Activated CD8-positive, alpha-beta memory T cell treated with anti-CD3 and anti-CD28 coated beads for 48 hours (primary cell): ENCODE results near the gene MARK2.

Experiments used
- DNase-seq, 3 experiments: peaks; one replicate each; pipeline ENCODE4 v3.0.0-alpha.2; 2020; ENCODE audit warnings: low read depth in 2 of 3, low spot score in 2 of 3

The MARK2 gene

DNA sequence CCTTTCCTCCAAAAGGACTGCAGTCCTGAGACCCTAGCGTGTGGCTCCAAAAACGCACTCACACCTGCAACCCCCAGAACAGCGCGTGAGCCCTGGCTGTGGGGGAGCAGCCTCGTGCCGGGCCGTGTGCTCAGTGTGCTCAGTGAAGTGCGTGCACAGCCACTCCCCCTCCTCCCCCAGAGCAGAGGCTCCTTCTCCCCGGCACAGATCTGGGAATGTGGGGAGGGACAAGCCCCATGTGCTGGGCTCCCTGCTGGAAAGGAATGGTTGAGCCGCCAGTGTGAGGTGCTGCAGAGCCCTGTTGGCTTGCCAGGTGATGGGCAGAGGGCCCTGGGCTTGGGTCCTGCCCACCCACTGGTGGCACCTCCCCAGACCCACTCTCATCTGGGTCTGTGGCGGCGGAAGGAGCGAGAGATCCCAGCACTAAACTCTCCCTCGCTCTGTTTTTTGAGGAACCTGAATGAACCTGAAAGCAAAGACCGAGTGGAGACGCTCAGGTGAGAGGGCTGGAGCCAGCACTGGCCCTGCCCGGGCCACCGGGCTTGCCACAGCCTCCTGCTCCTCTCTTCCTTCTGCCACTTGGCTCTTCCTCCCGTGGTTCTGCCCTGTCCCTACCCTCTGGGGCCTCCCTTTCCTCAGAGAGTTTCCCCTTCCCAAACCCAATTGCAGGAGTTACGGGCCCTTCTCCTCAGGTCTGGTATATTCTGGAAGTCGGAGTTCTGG is 69.1 kb downstream of the MARK2 start:
- no peak for DNase-seq

DNA sequence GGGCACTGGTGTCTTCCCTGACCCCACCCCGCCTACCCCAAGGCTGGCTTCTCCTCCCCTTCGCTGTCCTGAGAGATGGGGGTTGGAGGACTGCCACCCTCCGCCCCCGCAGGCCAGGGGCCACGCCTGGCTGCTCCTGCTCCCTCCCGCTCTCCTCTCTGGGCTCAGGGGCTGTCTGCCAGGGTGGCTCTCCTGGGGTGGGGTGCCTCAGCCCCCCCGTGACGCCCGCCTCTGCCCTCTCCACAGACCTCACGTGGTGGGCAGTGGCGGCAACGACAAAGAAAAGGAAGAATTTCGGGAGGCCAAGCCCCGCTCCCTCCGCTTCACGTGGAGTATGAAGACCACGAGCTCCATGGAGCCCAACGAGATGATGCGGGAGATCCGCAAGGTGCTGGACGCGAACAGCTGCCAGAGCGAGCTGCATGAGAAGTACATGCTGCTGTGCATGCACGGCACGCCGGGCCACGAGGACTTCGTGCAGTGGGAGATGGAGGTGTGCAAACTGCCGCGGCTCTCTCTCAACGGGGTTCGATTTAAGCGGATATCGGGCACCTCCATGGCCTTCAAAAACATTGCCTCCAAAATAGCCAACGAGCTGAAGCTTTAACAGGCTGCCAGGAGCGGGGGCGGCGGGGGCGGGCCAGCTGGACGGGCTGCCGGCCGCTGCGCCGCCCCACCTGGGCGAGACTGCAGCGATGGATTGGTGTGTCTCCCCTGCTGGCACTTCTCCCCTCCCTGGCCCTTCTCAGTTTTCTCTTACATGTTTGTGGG is 69.9 kb downstream of the MARK2 start:
- DNase-seq, result no peak

DNA sequence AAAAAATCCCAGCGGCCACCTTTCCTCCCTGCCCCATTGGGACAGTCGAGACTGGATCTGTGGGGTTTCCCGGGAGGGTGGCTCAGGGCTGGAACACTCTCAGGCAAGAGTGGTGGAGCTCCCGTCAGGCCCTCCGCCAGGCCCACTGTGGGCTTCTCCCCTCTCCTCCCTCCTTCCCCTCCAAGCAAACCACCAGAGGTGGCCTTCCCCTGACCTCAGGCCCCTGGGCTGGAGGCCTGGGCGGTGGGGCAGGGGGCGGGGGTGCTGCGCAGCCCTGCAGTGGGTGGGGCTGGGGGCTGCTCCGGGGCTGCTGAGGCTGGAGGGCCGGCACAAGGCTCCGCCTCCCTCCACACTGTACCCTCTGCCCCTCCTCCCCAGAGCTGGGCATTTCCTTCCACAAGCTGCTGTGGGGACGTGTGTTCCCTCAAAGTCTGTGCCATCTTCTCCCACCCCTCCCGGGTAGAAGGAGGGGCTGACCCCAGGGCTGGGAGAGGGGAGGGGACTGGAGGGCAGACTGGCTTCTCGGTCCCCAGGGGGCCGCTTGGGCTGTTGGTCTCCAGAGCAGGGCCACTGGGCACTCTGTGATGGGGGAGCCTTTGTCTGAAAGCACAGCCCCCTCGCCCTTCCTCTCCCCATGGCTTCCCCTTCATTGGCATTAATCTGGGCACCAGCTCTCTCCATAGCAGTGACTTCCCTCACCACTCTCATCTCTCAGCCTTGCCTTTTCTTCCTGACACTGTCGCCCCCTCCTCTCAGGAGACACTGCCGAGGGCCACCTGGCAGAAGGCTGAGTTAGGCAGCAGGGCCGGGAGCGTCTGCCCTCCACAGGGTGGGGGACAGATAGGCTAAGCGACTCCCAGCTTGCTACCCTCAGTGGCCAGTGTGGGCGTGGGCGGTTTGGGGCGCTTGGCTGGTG is 70.9 kb downstream of the MARK2 start:
- no peak for DNase-seq

DNA sequence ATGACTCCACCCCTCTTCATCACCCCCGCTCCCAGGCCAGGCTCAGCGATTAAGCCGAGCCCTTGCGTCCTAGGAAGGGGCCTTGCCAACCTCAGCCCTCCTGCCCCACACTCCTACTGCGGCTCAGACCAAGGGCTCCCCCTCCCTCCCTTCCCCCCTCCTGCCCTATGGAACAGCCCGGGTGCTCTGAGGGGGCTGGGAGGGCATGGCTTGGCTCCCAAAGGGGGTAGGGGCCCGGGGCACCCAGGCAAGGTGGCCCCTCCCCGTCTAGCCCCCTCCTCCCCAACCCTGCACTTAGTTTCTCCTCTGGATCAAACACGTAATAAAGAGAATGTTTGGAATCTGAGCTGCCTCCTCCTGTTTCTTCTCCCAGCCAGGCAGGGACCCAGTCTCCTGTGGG is 71.8 kb downstream of the MARK2 start:
- DNase-seq, result no peak

DNA sequence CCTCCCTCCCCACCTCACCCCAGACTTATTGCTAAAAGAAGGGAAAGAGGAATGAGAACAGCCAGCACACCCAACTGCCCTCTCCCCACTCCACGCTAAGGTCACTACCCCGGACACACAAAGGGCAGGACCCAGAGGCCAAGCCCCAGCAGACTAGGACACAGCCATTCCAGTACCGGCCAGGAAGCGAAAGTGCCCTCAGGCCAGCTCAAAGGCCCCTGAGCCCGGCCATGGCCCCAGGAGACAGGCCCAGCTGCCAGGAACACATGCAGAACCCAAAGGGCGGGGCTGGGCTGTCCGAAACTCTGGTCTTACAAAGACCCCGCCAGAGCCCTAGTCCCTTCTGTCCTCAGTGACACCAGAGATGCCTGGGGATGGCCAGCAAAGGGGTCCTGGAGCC is 72.5 kb downstream of the MARK2 start:
- no peak for DNase-seq

DNA sequence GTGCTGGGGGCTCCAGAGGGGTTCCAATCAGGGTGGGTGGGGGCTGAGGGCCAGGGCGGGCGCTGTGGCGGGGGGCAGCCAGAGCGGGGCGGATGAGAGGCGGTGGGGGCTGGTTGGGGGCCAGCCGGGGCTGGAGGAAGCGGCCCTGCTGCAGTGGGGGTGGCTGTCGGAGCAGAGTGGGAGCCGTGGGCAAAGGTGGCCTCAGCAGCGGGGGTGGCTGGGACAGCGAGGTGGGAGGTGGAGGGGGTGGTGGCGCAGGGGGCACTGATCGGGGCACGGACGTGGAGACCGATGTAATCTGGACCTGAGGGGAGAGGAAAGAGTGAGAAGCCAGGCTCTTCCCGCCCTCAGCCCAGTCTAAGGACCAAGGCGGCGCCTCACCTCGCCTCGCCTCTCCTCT is 73.0 kb downstream of the MARK2 start:
- no peak for DNase-seq

DNA sequence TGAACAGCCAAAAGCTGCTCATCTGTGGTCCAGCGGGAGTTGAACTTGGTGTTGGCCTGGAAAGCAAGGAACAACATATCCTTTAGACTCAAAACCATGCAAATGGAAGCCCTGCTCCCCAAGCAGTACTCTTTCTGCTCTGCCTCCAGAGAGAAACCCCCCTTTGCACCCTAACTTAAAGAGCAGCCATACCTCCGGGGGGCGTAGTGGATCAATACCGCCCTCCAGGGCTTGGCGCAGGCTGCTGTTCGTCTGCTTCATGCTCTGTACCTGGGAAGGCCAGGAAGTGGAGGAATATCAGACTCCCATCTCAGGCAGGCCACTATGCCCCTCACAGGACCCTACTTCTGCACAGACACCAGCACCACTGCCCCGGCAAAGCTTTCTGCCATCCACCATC is 73.8 kb downstream of the MARK2 start:
- no peak for DNase-seq

DNA sequence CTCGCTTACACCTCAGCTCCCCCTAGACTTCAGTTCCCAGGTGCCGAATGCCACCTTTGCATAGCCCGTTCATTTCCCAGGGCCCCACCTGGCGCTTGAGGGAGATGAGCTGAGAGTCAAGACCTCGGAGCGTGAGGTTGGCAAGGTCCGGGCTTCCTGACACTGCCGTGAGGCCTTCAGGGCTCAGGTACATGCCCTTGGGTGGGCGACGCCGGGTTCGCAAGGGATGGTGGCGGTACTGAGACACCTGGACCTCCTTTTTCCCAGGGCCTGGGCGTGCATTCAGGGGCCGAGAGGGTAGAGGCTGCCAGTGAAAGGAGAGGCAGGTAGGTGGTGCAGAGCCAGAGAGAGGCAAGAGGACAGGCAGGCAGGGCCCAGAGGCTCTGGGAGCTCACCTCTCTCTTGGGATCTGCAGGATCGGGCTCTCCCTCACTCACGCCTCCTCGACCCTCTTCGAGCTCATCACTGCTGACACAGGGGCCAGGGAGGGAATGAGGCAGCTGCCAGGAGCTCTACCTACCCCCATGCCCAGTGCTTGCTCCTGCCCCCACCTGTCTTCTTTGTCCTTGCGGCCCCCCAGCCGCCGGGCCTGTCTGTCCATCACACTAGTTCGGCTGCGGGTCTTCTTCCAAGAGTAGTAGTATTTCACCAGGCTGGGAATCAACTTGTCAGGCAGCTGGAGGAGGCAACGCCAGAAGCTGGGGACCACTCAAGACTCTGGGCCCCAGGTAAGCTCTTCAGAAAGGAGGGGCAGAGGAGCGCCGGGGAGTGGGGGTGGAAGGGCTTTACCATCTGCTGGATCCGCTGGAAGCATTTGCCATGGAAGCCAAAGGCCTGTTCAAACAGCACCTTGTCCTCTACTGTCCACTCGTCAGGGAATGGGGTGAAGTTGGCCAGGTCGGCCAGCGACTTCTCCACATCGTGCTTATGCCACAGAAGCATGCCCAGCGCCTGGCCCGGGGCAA is 75.2 kb downstream of the MARK2 start:
- no peak for DNase-seq

DNA sequence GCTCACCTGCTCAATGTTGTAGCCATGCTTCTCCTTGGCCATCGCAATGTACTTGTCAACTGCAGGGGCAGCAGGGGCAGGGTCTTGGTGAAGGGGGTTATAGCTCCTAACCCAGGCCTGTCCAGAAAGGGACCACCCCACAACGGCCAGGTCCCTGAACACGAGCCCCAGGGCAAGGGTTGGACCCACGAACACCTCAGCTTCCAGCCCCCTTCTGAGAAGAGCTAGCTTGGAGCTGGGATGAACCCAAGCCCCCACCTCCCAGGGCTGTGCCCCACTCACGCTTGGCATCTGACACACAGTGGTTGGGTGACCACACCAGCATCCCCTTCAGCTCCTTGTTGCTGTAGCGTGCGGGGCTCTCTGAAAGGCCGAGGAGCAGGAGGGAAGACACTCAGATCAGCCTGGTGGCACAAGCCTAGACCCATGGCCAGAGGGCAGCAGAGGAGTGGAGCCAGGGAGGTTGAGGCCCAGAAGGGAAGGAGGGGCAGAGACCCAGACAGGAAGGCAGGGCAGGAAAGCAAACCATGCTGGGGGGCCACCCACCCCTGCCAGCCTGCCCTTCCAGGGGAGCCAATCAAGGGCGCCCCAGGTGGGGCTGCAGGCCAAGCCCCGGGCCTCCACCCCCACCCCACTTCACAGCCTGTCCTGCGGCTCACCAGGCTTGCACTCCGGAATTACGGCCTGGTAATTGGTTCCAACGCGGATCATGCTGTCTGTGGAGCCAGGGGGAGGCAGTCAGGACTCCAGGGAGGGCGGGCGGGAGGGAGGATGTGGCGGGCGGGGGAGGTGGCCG is 76.2 kb downstream of the MARK2 start:
- DNase-seq, result no peak

DNA sequence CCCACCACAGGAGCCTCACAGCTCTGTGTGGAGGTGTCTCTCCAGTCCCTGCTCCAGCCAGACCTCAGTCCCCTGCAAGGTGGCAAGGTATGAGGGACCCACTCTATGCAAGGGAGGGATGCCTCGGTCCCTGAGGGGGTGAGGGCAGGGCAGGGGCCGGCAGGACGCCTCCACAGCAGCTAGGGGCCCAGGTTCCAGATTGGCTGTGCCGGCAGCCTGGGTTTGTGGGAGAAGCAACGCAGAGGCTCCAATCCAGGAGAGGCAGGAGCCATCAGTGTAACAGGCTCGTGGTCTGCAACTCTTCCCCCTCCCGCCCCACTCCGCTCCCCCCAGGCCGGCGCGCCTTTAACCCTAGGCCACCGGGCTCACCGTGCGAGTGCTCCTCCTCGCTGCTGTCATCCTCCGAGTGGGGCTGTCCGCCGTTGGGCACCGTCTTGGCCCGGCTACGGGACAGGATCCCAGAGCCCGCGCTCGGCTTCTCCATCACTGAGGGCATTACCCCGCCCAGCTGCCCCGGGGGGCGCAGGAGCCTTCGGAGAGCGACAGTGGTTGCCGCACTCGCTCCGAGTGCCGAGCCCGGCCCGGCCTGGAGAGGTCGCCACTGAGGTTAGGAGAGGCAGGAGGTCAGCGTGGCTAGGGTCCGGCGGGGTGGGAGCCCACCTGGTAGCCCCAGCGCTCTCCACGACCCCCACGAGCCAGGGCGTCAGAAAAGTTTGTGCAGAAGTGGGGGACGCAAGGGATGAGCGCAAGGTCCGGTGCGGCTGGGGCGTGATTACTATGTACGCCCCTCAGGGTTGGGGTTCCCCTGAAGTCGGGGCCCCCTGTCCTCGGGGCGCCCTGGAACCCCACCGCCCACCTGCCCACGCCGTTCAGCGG is 77.3 kb downstream of the MARK2 start:
- DNase-seq, result no peak

DNA sequence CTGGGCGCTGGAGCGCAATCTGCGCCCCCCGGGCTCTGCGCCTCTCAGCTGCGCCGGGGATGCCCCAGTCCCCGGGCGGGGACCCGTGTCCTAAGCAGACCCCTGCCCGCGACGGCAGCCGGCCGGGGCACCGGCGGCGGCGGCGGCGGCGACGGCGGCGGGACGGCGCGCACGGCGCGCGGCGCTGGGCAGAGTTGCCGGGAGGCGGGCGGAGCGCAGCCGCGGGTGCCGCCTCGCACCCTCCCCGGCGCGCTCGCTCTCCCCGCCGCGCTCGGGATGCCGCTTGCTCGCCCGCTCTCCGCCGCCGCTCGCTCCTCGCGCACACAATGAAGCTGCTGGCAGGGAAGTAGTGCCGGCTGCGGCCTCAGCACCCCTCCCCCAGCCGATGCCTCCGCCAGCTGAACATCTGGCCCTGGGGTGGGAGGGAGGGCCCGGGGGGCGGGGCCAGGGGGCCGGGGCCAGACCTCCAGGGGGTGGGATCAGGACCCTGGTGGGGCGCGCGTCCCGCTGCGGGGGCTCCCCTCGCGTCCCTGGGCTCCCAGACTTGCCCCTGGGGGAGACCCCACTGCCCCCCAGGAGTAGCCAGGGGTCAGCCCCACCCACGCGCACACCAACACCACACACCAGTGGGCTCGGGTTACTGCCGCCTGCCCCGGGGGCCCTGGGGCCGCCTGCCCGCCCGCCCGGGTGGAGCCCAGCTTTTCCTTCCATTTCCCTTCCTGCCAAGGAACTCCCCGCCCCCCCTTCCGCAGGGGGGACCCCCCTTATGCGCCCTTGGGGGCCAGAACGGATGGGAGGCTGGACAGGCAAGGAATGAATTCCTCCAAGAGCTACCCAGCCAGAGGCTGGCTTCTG is 78.2 kb downstream of the MARK2 start, which contains the start of gene RCOR2:
RCOR2 (minus strand) TSS at position 328 of the 855 bp plus-strand sequence. CDS start 708 bp downstream, outside the sequence.
- DNase-seq, result peak in 2 of 3 experiments; percentile 22 to 31

DNA sequence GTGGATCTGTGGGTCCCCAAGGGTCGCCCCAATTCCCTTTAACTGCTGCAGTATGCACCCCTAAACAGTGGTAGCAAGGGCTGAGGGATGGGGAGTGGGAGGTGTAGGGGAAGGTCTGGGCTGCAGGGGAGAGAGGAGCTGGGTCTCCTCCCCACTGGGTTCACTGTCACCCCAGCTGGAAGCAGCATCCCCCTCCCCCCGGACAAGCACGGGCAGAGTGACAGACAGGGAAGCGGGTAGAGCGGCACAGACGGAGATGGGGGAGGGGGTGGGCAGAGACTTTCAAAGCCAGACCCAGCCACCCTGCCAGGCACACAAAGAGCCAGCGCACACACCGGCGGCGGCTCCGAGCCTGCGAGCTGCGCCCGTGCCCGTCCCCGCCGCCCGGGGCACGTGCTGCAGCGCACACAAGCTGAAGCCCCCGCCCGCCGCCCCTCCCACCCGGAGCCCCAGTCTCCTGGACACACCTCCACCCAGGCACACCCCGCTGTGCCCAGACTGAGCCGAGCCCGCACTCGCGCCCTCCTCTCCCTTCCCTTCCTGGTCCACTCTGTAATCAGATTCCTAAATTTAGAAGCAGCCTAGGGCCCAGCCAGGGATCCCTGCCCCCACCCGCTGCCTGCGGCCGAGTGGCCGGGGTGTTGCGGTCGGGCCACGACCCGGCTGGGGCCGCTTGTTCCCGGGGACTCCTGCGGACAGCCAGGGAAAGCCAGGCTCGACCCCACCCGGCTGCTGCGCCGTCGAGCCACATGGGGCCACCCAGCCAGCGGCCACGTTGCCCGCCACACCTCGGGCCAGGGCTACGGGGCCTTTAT is 79.0 kb downstream of the MARK2 start:
- no peak for DNase-seq

DNA sequence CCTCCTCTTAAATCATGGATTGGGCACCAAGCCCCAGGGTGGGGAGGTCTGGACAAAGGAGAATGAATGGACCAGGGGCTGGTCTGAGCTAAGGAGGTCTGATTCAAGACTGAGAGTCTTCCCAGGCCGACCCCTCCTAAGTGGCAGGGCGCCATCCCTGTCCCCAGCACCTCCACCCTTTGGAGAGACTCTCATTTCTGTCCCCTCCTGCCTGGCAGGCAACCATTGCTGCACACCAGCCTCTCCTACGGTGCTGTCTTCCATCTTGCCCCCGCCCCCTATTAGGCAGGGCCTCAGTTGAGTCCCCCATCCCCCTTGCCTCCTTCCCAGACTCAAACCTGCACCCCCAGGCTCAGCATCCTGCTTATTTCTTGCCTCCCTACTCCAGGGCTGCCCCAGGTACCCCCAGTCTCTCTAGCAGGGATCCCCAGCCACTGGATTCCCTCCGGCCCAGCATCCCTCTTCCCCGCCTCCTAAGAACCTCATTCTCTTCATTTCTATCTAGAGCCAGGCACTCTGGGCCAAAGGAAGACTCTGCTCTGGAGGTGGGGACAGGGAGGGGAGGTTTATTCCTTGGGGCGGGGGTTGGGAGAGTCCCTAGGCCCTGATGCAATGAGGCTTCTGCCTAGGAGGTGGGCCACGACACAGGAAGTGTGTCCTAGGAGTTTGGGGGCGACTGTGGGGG is 79.7 kb downstream of the MARK2 start:
- no peak for DNase-seq

DNA sequence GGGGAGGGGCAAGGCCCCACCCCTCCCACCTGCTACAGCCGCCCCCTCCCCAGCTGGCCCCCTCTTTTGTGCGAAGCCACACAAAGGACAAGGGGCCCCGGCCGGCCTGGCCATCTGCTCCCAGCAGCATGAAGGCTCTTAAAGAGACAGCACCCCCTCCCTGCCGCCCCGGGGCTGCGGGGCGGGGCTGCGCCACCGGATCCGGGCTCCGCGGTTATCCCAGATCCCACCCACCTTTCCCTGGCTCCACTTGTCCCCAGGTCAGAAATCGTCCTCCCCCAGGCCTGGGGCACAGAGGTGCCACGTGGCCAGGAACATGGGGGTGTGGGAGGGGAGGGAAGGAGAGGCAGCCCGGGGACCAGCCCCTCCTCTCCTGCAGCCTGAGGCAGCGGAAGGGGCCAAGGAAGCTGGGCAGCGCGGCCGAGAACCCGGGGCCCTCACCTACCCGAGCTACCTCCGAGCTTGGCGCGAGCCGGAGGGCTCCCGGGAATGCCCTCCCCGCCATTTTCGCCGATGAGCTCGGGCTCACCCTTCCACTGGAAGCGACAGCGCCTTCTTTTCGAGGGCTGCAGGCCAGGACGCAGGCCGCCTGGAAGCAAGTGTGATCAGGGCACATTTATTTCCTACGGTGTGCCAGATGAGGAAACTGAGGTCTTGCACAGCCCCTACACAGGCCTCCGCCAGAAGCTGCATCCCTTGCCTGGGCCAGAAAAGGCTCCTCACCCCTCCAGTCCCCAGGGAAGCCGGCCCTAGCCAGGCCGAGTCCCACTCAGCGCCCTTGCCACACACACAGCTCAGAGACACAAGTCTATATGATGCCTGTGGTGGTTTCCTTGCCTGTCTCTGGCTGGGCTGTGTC is 80.6 kb downstream of the MARK2 start:
- DNase-seq, result no peak
